ENCODE data around the gene PGBD5. TPM values are rescaled to one million over a fixed set of nuclear protein-coding genes. Genes with fewer than 3 reads are reported as not detected.

The PGBD5 gene
- total RNA-seq, 1 donor from 2014 or later, result 19.7 TPM

- Mint-ChIP-seq H3K4me3 (no peak overlapping the region), H3K36me3 (ENCODE audit: low read depth) (peaks cover 18% of the 10 kb centered on the region), H3K27ac (ENCODE audit: unreplicated experiment) (peak overlapping the region; percentile 93), H3K27me3 (ENCODE audit: low read depth) (no peaks in the 10 kb centered on the region), H3K4me1 (peaks cover 26% of the 10 kb centered on the region), H3K9me3 (peaks cover 11% of the 10 kb centered on the region)
- no peak for DNase-seq (ENCODE audit: low read depth, low spot score)
- TF ChIP-seq CTCF (conservative IDR thresholded peaks at IDR 0.05), result no peak
These were observed 44.5 kb downstream of the PGBD5 start for GRCh38 chr1:230381585-230381984.

GRCh38 chr1:230381049-230381467 lies 45.1 kb downstream of the PGBD5 start:
- H3K27ac Mint-ChIP-seq (ENCODE audit: unreplicated experiment), result no peak overlapping the region
- TF ChIP-seq CTCF (conservative IDR thresholded peaks at IDR 0.05), result no peak
- H3K9me3 Mint-ChIP-seq, result peaks cover 11% of the 10 kb centered on the region
- peaks cover 32% of the 10 kb centered on the region for H3K4me1 Mint-ChIP-seq
- H3K36me3 Mint-ChIP-seq (ENCODE audit: low read depth), result peaks cover 18% of the 10 kb centered on the region
- H3K4me3 Mint-ChIP-seq, result no peak overlapping the region
- no peaks in the 10 kb centered on the region for H3K27me3 Mint-ChIP-seq (ENCODE audit: low read depth)
- no peak for DNase-seq (ENCODE audit: low read depth, low spot score)

GRCh38 chr1:230379928-230380327 lies 46.2 kb downstream of the PGBD5 start:
- Mint-ChIP-seq H3K27ac (ENCODE audit: unreplicated experiment) (no peak overlapping the region), H3K36me3 (ENCODE audit: low read depth) (peaks cover 18% of the 10 kb centered on the region), H3K27me3 (ENCODE audit: low read depth) (no peaks in the 10 kb centered on the region), H3K4me1 (peaks cover 43% of the 10 kb centered on the region), H3K4me3 (no peak overlapping the region), H3K9me3 (peaks cover 11% of the 10 kb centered on the region)
- no peak for DNase-seq (ENCODE audit: low read depth, low spot score)
- no peak for TF ChIP-seq CTCF (conservative IDR thresholded peaks at IDR 0.05)

GRCh38 chr1:230379462-230379861 lies 46.7 kb downstream of the PGBD5 start:
- H3K9me3 Mint-ChIP-seq, result peaks cover 11% of the 10 kb centered on the region
- no peak overlapping the region for H3K4me3 Mint-ChIP-seq
- no peak for DNase-seq (ENCODE audit: low read depth, low spot score)
- H3K4me1 Mint-ChIP-seq, result peaks cover 45% of the 10 kb centered on the region
- no peak for TF ChIP-seq CTCF (conservative IDR thresholded peaks at IDR 0.05)
- peaks cover 18% of the 10 kb centered on the region for H3K36me3 Mint-ChIP-seq (ENCODE audit: low read depth)
- H3K27me3 Mint-ChIP-seq (ENCODE audit: low read depth), result no peaks in the 10 kb centered on the region
- H3K27ac Mint-ChIP-seq (ENCODE audit: unreplicated experiment), result no peak overlapping the region

GRCh38 chr1:230377851-230378250 lies 48.3 kb downstream of the PGBD5 start:
- Mint-ChIP-seq H3K27ac (ENCODE audit: unreplicated experiment) (no peak overlapping the region), H3K36me3 (ENCODE audit: low read depth) (peaks cover 18% of the 10 kb centered on the region), H3K4me3 (no peak overlapping the region), H3K27me3 (ENCODE audit: low read depth) (no peaks in the 10 kb centered on the region), H3K4me1 (peaks cover 45% of the 10 kb centered on the region), H3K9me3 (peaks cover 11% of the 10 kb centered on the region)
- no peak for TF ChIP-seq CTCF (conservative IDR thresholded peaks at IDR 0.05)
- DNase-seq (ENCODE audit: low read depth, low spot score), result no peak

GRCh38 chr1:230377324-230377723 lies 48.8 kb downstream of the PGBD5 start:
- TF ChIP-seq CTCF (conservative IDR thresholded peaks at IDR 0.05), result no peak
- Mint-ChIP-seq H3K27me3 (ENCODE audit: low read depth) (no peaks in the 10 kb centered on the region), H3K4me1 (peaks cover 45% of the 10 kb centered on the region), H3K27ac (ENCODE audit: unreplicated experiment) (no peak overlapping the region), H3K9me3 (peaks cover 11% of the 10 kb centered on the region), H3K4me3 (no peak overlapping the region), H3K36me3 (ENCODE audit: low read depth) (peaks cover 18% of the 10 kb centered on the region)
- DNase-seq (ENCODE audit: low read depth, low spot score), result no peak
